ENCODE results near the gene ZBTB7C. TPM values are rescaled to one million over a fixed set of nuclear protein-coding genes. Genes with fewer than 3 reads are reported as not detected.

ZBTB7C gene
- total RNA-seq, 2 experiments from 2014 or later: not detected

DNA sequence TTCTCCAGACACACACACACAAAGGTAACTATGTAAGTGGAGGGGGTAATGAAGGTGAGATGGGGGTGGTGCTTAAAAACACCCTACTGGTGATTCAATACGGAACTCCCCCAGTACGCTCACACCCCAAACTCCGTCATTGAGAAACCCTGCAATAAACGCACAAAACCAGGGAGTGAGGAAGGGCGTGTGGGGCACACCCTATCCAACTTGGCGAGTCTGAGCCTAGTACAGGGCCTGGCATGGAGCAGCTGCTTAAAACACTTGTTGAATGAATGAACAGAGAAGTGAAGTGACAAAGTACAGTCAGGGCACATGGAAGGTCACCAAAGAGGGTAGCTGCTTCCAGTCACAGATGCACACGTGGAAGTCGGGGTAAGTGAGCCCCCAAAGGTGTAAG lies 331.9 kb downstream of the ZBTB7C start:
- Histone ChIP-seq H3K9me3 (ENCODE audit: low read length) (no peaks in the 10 kb centered on the region), H3K9me2 (ENCODE audit: insufficient read depth, low read length) (no peaks in the 10 kb centered on the region), H2AFZ (ENCODE audit: low read length) (no peak overlapping the region), H3K4me1 (ENCODE audit: insufficient read depth, low read length, poor library complexity, severe bottlenecking) (no peaks in the 10 kb centered on the region), H3K36me3 (ENCODE audit: insufficient read depth, low read length) (no peaks in the 10 kb centered on the region), H3K79me2 (ENCODE audit: insufficient read depth, low read depth, low read length) (no peaks in the 10 kb centered on the region), H3K4me3 (ENCODE audit: low read depth, low read length, poor library complexity, severe bottlenecking) (no peak overlapping the region), H3K27ac (ENCODE audit: low read depth, low read length, poor library complexity, severe bottlenecking) (no peak overlapping the region), H3K4me2 (ENCODE audit: low read length) (no peak overlapping the region), H4K20me1 (ENCODE audit: insufficient read depth, low read length) (no peaks in the 10 kb centered on the region)
- ChIA-PET CTCF (ENCODE audit: unreplicated experiment) (no interaction called here), POLR2A (no interaction called here)
- no TSS peak for BruUV-seq (replicated peaks)
- no peak for DNase-seq (ENCODE audit: low spot score)
- TF ChIP-seq, protein P1, sequence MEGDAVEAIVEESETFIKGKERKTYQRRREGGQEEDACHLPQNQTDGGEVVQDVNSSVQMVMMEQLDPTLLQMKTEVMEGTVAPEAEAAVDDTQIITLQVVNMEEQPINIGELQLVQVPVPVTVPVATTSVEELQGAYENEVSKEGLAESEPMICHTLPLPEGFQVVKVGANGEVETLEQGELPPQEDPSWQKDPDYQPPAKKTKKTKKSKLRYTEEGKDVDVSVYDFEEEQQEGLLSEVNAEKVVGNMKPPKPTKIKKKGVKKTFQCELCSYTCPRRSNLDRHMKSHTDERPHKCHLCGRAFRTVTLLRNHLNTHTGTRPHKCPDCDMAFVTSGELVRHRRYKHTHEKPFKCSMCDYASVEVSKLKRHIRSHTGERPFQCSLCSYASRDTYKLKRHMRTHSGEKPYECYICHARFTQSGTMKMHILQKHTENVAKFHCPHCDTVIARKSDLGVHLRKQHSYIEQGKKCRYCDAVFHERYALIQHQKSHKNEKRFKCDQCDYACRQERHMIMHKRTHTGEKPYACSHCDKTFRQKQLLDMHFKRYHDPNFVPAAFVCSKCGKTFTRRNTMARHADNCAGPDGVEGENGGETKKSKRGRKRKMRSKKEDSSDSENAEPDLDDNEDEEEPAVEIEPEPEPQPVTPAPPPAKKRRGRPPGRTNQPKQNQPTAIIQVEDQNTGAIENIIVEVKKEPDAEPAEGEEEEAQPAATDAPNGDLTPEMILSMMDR (conservative IDR thresholded peaks at IDR 0.05; ENCODE audit: low read length): no peak
- TF ChIP-seq EZH2phosphoT487 (IDR thresholded peaks at IDR 0.05; ENCODE audit: borderline replicate concordance, low read depth, low read length): no peak
- intact Hi-C loops (cut with micrococcal nuclease; ENCODE audit: unreplicated experiment): no loop called here

DNA sequence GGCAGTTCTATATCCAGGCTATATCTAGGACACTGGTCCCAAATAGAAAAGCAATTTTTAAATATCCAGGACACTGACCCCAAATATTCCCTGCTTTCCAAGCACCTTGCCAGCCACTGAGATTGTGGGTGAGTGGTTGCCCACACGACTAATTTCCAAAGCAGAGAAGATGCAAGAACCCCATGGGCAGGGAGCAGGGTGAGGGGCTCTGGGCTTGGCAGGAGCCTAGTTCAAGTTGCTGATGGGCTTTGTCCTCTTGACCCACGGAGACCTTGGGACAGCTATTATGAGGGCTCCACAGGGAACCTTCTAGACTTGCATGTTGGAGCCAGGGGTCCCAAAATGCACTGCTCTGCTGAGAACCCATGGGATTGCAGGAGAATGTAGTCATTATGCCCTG lies 332.7 kb downstream of the ZBTB7C start:
- intact Hi-C loops (cut with micrococcal nuclease; ENCODE audit: unreplicated experiment): no loop called here
- Histone ChIP-seq H2AFZ (ENCODE audit: low read length) (no peak overlapping the region), H4K20me1 (ENCODE audit: insufficient read depth, low read length) (no peaks in the 10 kb centered on the region), H3K79me2 (ENCODE audit: insufficient read depth, low read depth, low read length) (no peaks in the 10 kb centered on the region), H3K27ac (ENCODE audit: low read depth, low read length, poor library complexity, severe bottlenecking) (no peak overlapping the region), H3K36me3 (ENCODE audit: insufficient read depth, low read length) (no peaks in the 10 kb centered on the region), H3K9me3 (ENCODE audit: low read length) (no peaks in the 10 kb centered on the region), H3K4me3 (ENCODE audit: low read depth, low read length, poor library complexity, severe bottlenecking) (no peak overlapping the region), H3K9me2 (ENCODE audit: insufficient read depth, low read length) (no peaks in the 10 kb centered on the region), H3K4me1 (ENCODE audit: insufficient read depth, low read length, poor library complexity, severe bottlenecking) (no peaks in the 10 kb centered on the region), H3K4me2 (ENCODE audit: low read length) (no peak overlapping the region)
- ChIA-PET POLR2A (no interaction called here), CTCF (ENCODE audit: unreplicated experiment) (no interaction called here)
- no peak for DNase-seq (ENCODE audit: low spot score)
- no peak for TF ChIP-seq EZH2phosphoT487 (IDR thresholded peaks at IDR 0.05; ENCODE audit: borderline replicate concordance, low read depth, low read length)
- TF ChIP-seq, protein P1 (conservative IDR thresholded peaks at IDR 0.05; ENCODE audit: low read length): no peak
- no TSS peak for BruUV-seq (replicated peaks)

DNA sequence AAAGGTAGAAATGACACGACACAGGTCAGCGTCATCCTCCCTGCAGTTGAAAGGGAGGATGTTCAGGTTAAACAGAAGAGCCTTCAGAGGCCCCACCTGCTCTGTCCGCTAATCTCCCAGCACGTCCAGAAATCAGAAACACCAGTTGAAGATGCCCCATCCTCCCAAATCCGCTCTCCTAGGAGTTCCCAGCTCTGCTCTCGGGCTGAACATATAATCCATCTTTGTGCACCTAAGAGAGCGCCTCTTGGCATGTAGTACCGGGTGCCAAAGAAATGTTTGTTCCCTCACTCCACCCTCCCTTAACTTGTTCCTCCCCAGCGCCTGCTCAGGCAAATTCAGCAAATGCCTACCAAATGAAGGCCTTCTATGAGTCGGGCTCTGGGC lies 333.5 kb downstream of the ZBTB7C start:
- POLR2A ChIA-PET: no interaction called here
- BruUV-seq (replicated peaks): no TSS peak

More for the DNA sequence above, 333.5 kb downstream of the ZBTB7C start:
- Histone ChIP-seq H4K20me1 (ENCODE audit: insufficient read depth, low read length) (no peaks in the 10 kb centered on the region), H3K4me2 (ENCODE audit: low read length) (no peak overlapping the region), H3K79me2 (ENCODE audit: insufficient read depth, low read depth, low read length) (no peaks in the 10 kb centered on the region), H3K36me3 (ENCODE audit: insufficient read depth, low read length) (no peaks in the 10 kb centered on the region), H3K9me3 (ENCODE audit: low read length) (no peaks in the 10 kb centered on the region), H2AFZ (ENCODE audit: low read length) (no peak overlapping the region), H3K4me3 (ENCODE audit: low read depth, low read length, poor library complexity, severe bottlenecking) (no peak overlapping the region), H3K9me2 (ENCODE audit: insufficient read depth, low read length) (no peaks in the 10 kb centered on the region), H3K27ac (ENCODE audit: low read depth, low read length, poor library complexity, severe bottlenecking) (no peak overlapping the region), H3K4me1 (ENCODE audit: insufficient read depth, low read length, poor library complexity, severe bottlenecking) (no peaks in the 10 kb centered on the region)
- TF ChIP-seq EZH2phosphoT487 (IDR thresholded peaks at IDR 0.05; ENCODE audit: borderline replicate concordance, low read depth, low read length): no peak
- TF ChIP-seq, protein P1 (conservative IDR thresholded peaks at IDR 0.05; ENCODE audit: low read length): no peak
- CTCF ChIA-PET (ENCODE audit: unreplicated experiment): no interaction called here
- DNase-seq (ENCODE audit: low spot score): no peak
- intact Hi-C loops (cut with micrococcal nuclease; ENCODE audit: unreplicated experiment): no loop called here

Measured in OCI-LY7 (cell line).